Neuronal stem cell (in vitro differentiated cells): ENCODE results near the gene ADIG.

Experiments
- DNase-seq: peaks from one replicate; pipeline ENCODE4 v3.0.0-alpha.2; 2013; ENCODE audit warnings: low spot score
- H2AFZ ChIP-seq: one replicate; pipeline ENCODE4 v1.6.1; 2013; ENCODE audit warnings: mild to moderate bottlenecking, low read length, inconsistent platforms
- H2AK5ac ChIP-seq: 2 replicates; pipeline ENCODE4 v1.6.1; 2013; ENCODE audit warnings: low read depth, mild to moderate bottlenecking, inconsistent platforms, low read length, moderate library complexity, mixed read lengths
- H2BK120ac ChIP-seq: 2 replicates; pipeline ENCODE4 v1.6.1; 2013; ENCODE audit warnings: low read depth, mild to moderate bottlenecking, inconsistent platforms, low read length, moderate library complexity, mixed read lengths
- H2BK12ac ChIP-seq: one replicate; pipeline ENCODE4 v1.6.1; 2013; ENCODE audit warnings: low read length, inconsistent platforms
- H2BK15ac ChIP-seq: 2 replicates; pipeline ENCODE4 v1.6.1; 2013; ENCODE audit warnings: mild to moderate bottlenecking, low read length, inconsistent platforms, mixed read lengths
- H2BK5ac ChIP-seq: one replicate; pipeline ENCODE4 v1.6.1; 2013; ENCODE audit warnings: inconsistent platforms, mild to moderate bottlenecking, low read length, moderate library complexity
- H3K14ac ChIP-seq: one replicate; pipeline ENCODE4 v1.6.1; 2013; ENCODE audit warnings: low read length, inconsistent platforms
- H3K18ac ChIP-seq: 2 replicates; pipeline ENCODE4 v1.6.1; 2013; ENCODE audit warnings: low read length, inconsistent platforms
- H3K23ac ChIP-seq: 2 replicates; pipeline ENCODE4 v1.6.1; 2013; ENCODE audit warnings: low read depth, mild to moderate bottlenecking, mixed read lengths, low read length, inconsistent platforms; ENCODE audit not compliant: poor library complexity
- H3K27ac ChIP-seq: replicated peaks from 3 replicates; pipeline ENCODE4 v1.5.1; 2013; ENCODE audit warnings: low read length, inconsistent platforms
- H3K27me3 ChIP-seq, 3 experiments: 2 replicates each; pipeline ENCODE4 v1.6.1; 2013; ENCODE audit warnings: low read length in 3 of 3, mild to moderate bottlenecking in 2 of 3, inconsistent platforms in 1 of 3, low read depth in 1 of 3, mixed read lengths in 1 of 3, moderate library complexity in 1 of 3; ENCODE audit not compliant: control insufficient read depth in 3 of 3, insufficient read depth in 3 of 3
- H3K36me3 ChIP-seq, 2 donors: replicated peaks in 1 of 2; 2 replicates each; pipeline ENCODE4 v1.6.1; 2013; ENCODE audit warnings: low read length in 2 of 2; ENCODE audit not compliant: control insufficient read depth in 2 of 2, insufficient read depth in 2 of 2
- H3K4ac ChIP-seq: 2 replicates; pipeline ENCODE4 v1.6.1; 2013; ENCODE audit warnings: inconsistent platforms, mild to moderate bottlenecking, low read length, moderate library complexity
- H3K4me1 ChIP-seq, 2 donors: 1 replicate in 1 of 2; 2 replicates in 1 of 2; pipeline ENCODE4 v1.6.1; 2013; ENCODE audit warnings: low read length in 2 of 2, low read depth in 1 of 2; ENCODE audit not compliant: control insufficient read depth in 2 of 2, insufficient read depth in 1 of 2
- H3K4me2 ChIP-seq: one replicate; pipeline ENCODE4 v1.6.1; 2013; ENCODE audit warnings: mild to moderate bottlenecking, low read length, inconsistent platforms; ENCODE audit not compliant: insufficient read depth, poor library complexity, severe bottlenecking
- H3K4me3 ChIP-seq, 2 donors: 2 replicates each; pipeline ENCODE4 v1.5.1; 2013; ENCODE audit warnings: low read length in 2 of 2, mild to moderate bottlenecking in 2 of 2, inconsistent platforms in 1 of 2, moderate library complexity in 1 of 2
- H3K79me1 ChIP-seq: one replicate; pipeline ENCODE4 v1.6.1; 2013; ENCODE audit warnings: low read depth, mild to moderate bottlenecking, inconsistent platforms, low read length, moderate library complexity
- H3K9ac ChIP-seq: one replicate; pipeline ENCODE4 v1.6.1; 2013; ENCODE audit warnings: mild to moderate bottlenecking, low read depth, low read length, inconsistent platforms; ENCODE audit not compliant: poor library complexity
- H3K9me3 ChIP-seq, 2 donors: replicated peaks in 1 of 2; 2 replicates each; pipeline versions ENCODE3 to v1.6.1; 2013; ENCODE audit warnings: low read length in 2 of 2, mild to moderate bottlenecking in 2 of 2, inconsistent platforms in 1 of 2, low read depth in 1 of 2, mixed read lengths in 1 of 2, moderate library complexity in 1 of 2; ENCODE audit not compliant: control insufficient read depth in 2 of 2, insufficient read depth in 1 of 2
- H4K8ac ChIP-seq: one replicate; pipeline ENCODE4 v1.6.1; 2013; ENCODE audit warnings: low read depth, mild to moderate bottlenecking, inconsistent platforms, low read length, moderate library complexity
- H4K91ac ChIP-seq: one replicate; pipeline ENCODE4 v1.6.1; 2013; ENCODE audit warnings: low read length, low read depth, mild to moderate bottlenecking, inconsistent platforms; ENCODE audit not compliant: poor library complexity
- WGBS, 2 donors: extraction: QIAGEN DNeasy Blood & Tissue Kit; methylation state at CpG; one replicate each; pipeline ENCODE4 v1.1.7; 2013; ENCODE audit warnings: missing lambda C conversion rate in 2 of 2, mixed read lengths in 1 of 2; ENCODE audit not compliant: insufficient read length in 2 of 2, insufficient replicate concordance in 1 of 2; ENCODE audit errors: extremely low coverage in 2 of 2; 5-methylcytosine and 5-hydroxymethylcytosine counted together

ADIG gene

GRCh38 chr20:38573413-38573812 is 7.6 kb upstream of the ADIG start:
- Histone ChIP-seq H3K4me3 (no peak overlapping the region), H3K36me3 (peaks cover 5 to 92% of the 10 kb centered on the region in 2 donors), H3K27ac (no peak overlapping the region), H3K4me1 (peaks cover 0 to 1% of the 10 kb centered on the region in 2 donors), H2AK5ac (no peak overlapping the region), H2BK12ac (no peak overlapping the region), H4K91ac (no peak overlapping the region), H3K79me1 (no peaks in the 10 kb centered on the region), H3K9me3 (no peaks in the 10 kb centered on the region), H3K4me2 (no peak overlapping the region), H2BK15ac (no peak overlapping the region), H3K23ac (no peak overlapping the region), H3K14ac (no peak overlapping the region), H4K8ac (no peak overlapping the region), H3K9ac (no peak overlapping the region), H2BK120ac (no peak overlapping the region), H3K27me3 (no peaks in the 10 kb centered on the region), H3K4ac (no peak overlapping the region), H2BK5ac (no peak overlapping the region), H3K18ac (no peak overlapping the region), H2AFZ (no peak overlapping the region)
- no CpG with 5 or more reads among the region's 7 CpGs for WGBS, 2 donors
- no peak for DNase-seq

DNA sequence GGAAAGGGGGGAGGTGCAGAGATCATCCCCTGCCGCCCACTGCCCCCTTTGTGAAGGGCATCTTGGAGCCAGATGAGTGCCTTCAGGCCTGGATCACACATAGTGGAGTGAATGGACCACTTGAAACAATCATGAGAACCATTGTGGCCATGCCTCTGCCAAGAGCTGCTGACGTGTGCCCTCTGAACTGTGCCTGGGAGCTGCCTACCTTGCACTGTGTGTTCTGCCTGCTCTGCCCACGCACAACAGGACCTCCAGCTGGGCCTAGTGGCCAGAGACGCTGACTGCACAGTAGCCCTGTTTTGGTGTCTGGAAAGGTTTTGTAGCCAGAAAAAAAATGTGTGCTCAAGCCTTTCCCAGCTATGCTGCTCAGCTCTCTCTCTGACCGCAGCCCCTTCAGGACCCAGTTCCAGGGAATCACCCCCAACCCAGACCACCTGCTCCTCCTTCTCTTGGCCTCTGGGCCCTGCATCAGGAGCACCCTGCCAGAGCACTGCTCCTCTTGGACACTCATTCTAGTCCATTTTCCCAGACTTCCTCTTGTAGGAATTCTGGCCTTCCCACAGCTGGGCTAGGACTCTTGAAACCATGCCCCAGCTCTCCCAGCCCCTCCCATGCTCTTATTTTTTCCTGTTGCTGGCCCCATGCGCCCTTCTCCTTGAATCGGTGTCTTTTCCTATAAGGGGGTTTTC is 1.6 kb upstream of the ADIG start:
- no peak overlapping the region for H3K14ac ChIP-seq

DNA sequence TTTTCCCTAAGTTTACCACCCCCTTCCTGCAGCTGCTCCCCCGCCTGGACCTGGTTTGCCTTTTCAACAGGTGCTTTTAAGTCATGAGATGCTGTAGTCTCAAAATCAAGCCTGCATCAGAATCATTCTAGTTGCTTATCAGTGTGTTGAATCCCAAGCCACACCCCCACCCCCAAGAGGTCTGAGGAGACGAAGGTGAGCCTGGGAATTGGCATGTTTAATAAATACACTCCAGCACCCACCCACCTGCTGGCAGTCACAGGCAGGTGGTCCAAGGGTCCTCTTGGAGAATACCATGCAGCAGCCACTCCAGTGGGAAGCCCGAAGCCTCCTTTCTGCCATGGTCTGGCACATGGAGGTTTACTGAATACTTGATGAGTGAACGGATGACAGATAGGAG is 1.1 kb upstream of the ADIG start:
- peak overlapping the region; percentile 36 for H2AK5ac ChIP-seq
- H2BK5ac ChIP-seq, result no peak overlapping the region
- no peak overlapping the region for H3K14ac ChIP-seq
- H3K4me1 ChIP-seq, result peaks cover 0 to 20% of the 10 kb centered on the region in 2 donors
- H2AFZ ChIP-seq, result no peak overlapping the region
- H2BK15ac ChIP-seq, result no peak overlapping the region
- no CpG with 5 or more reads among the region's 4 CpGs for WGBS, 2 donors
- H3K9me3 ChIP-seq, result no peaks in the 10 kb centered on the region
- no peak overlapping the region for H3K4me2 ChIP-seq
- no peak overlapping the region for H2BK12ac ChIP-seq
- H3K9ac ChIP-seq, result no peak overlapping the region
- no peak overlapping the region for H3K23ac ChIP-seq
- peaks cover 0 to 4% (median 0%) of the 10 kb centered on the region in 3 experiments for H3K27me3 ChIP-seq
- H4K91ac ChIP-seq, result no peak overlapping the region
- no peak overlapping the region for H4K8ac ChIP-seq
- no peak overlapping the region for H2BK120ac ChIP-seq
- no peaks in the 10 kb centered on the region for H3K79me1 ChIP-seq
- H3K18ac ChIP-seq, result no peak overlapping the region
- H3K36me3 ChIP-seq, result peaks cover 0 to 31% of the 10 kb centered on the region in 2 donors
- H3K4ac ChIP-seq, result no peak overlapping the region
- H3K27ac ChIP-seq, result no peak overlapping the region
- no peak for DNase-seq
- H3K4me3 ChIP-seq, result no peak overlapping the region

More for the DNA sequence above, 1.6 kb upstream of the ADIG start:
- H3K36me3 ChIP-seq, result peaks cover 0 to 36% of the 10 kb centered on the region in 2 donors
- no peak overlapping the region for H2BK120ac ChIP-seq
- H4K91ac ChIP-seq, result no peak overlapping the region
- H3K4me1 ChIP-seq, result peaks cover 0 to 20% of the 10 kb centered on the region in 2 donors
- H2BK12ac ChIP-seq, result peak overlapping the region; percentile 76
- H3K79me1 ChIP-seq, result no peaks in the 10 kb centered on the region
- no CpG with 5 or more reads among the region's 7 CpGs for WGBS, 2 donors
- peak overlapping the region; percentile 22 for H3K18ac ChIP-seq
- no peak overlapping the region for H3K9ac ChIP-seq
- H3K4me2 ChIP-seq, result no peak overlapping the region
- H2AFZ ChIP-seq, result no peak overlapping the region
- no peak for DNase-seq
- no peak overlapping the region for H4K8ac ChIP-seq
- H3K4me3 ChIP-seq, result no peak overlapping the region
- peak overlapping the region; percentile 36 for H2AK5ac ChIP-seq
- no peak overlapping the region for H3K4ac ChIP-seq
- peak overlapping the region; percentile 46 for H3K23ac ChIP-seq
- no peak overlapping the region for H2BK15ac ChIP-seq
- no peaks in the 10 kb centered on the region for H3K9me3 ChIP-seq
- H3K27ac ChIP-seq, result no peak overlapping the region
- peaks cover 0 to 4% (median 0%) of the 10 kb centered on the region in 3 experiments for H3K27me3 ChIP-seq
- H2BK5ac ChIP-seq, result no peak overlapping the region

DNA sequence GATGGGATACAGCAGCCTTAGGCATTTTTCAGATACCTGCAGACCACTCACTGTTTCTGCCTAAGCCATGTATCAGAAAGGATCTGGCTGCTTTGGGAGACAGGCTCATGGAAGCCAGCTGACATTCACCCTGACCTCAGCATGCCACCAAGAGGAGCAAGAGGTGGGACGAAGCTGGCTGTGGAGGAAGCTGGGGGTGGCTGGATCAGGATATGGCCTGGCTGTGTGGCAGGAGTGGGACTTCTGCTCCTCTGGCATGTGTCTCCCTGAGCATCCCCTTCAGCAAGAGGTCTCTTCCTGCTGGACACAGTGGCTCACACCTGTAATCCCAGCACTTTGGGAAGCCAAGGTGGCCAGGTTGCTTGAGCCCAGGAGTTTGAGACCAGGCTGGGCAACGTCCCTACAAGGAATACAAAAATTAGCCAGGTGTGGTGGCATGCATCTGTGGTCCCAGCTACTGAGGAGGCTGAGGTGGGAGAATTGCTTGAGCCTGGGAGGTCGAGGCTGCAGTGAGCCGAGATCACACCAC is 897 bp downstream of the ADIG start:
- H3K36me3 ChIP-seq, result peaks cover 0 to 11% of the 10 kb centered on the region in 2 donors
- no peak overlapping the region for H2BK120ac ChIP-seq
- no peak overlapping the region for H3K4ac ChIP-seq
- no peak overlapping the region for H2BK15ac ChIP-seq
- H3K9me3 ChIP-seq, result no peaks in the 10 kb centered on the region
- H4K91ac ChIP-seq, result no peak overlapping the region
- H3K18ac ChIP-seq, result no peak overlapping the region
- DNase-seq, result no peak
- no peak overlapping the region for H2AFZ ChIP-seq
- peaks cover 0 to 20% of the 10 kb centered on the region in 2 donors for H3K4me1 ChIP-seq
- no peak overlapping the region for H3K23ac ChIP-seq
- H2AK5ac ChIP-seq, result no peak overlapping the region
- no peaks in the 10 kb centered on the region for H3K79me1 ChIP-seq
- no peak overlapping the region for H2BK12ac ChIP-seq
- H3K4me2 ChIP-seq, result no peak overlapping the region
- H3K9ac ChIP-seq, result no peak overlapping the region
- H4K8ac ChIP-seq, result no peak overlapping the region
- no CpG with 5 or more reads among the region's 4 CpGs for WGBS, 2 donors
- no peak overlapping the region for H3K4me3 ChIP-seq
- H3K27ac ChIP-seq, result no peak overlapping the region
- H3K14ac ChIP-seq, result no peak overlapping the region
- no peak overlapping the region for H2BK5ac ChIP-seq
- H3K27me3 ChIP-seq, result peaks cover 0 to 13% (median 0%) of the 10 kb centered on the region in 3 experiments
